GM21528 (cell line): ENCODE results near the gene FUBP3.
"Not testable (repeated sequence)": the region's sequence is repeated elsewhere in the genome, so short reads cannot be mapped to it uniquely, and the experiment has no call there.

ENCODE experiments used
- ATAC-seq: cut with Tn5 transposase; IDR thresholded peaks from one replicate; pipeline ENCODE4 v1.9.1; 2021; ENCODE audit warnings: mild to moderate bottlenecking, moderate library complexity; ENCODE audit not compliant: unreplicated experiment, low FRiP score

FUBP3 gene

DNA sequence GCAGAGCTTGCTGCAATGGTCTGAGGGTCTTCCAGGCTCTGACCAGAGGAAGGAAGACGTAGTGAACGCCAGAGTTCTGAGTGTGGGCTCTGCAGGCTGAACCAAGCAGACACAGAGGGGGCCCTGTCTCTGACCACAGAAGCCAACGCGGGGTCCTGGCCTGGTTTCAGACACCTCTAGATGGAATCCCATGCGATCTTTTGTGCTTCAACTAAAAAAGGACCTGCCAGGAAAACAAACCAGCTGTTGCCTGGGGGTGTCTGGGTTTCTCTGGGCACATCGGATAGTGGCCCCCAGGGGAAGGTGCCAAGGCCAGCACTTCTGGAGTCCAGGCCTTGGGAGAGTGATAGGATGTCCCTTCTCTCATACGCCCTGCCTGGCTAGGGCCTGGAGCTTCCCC, 97.9 kb downstream of the FUBP3 start:
- no peak for ATAC-seq

DNA sequence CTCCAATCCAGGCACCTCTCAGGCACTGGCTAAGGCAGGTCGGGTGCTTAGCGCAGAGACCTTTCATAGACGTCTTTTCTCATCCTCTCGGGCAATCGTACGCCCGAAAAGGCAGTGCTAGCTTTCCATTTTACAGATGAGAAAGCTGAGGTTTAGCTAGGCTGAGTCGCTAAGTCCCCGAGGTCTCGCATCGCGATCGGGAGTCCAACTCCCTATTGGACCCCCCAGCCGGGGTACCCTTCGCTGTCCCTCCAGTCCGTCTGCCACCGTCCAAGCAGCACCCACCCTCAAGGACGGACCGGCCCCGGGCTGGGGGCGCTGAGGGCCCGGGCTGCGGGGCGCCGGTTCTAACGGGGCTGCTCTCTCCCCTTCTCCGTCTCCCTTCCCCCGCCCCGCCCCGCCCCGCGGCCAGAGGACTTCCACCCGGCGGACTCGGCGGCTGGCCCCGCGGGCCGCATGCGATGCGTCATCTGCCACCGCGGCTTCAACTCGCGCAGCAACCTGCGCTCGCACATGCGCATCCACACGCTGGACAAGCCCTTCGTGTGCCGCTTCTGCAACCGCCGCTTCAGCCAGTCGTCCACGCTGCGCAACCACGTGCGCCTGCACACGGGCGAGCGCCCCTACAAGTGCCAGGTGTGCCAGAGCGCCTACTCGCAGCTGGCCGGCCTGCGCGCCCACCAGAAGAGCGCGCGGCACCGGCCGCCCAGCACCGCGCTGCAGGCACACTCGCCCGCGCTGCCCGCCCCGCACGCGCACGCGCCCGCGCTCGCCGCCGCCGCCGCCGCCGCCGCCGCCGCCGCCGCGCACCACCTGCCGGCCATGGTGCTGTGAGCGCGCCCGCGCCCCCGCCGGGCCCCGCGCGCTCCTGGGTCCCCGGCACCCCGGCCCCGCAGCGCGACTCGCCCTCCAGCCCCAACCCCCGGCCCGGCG, 101.7 kb downstream of the FUBP3 start:
- ATAC-seq: no peak

DNA sequence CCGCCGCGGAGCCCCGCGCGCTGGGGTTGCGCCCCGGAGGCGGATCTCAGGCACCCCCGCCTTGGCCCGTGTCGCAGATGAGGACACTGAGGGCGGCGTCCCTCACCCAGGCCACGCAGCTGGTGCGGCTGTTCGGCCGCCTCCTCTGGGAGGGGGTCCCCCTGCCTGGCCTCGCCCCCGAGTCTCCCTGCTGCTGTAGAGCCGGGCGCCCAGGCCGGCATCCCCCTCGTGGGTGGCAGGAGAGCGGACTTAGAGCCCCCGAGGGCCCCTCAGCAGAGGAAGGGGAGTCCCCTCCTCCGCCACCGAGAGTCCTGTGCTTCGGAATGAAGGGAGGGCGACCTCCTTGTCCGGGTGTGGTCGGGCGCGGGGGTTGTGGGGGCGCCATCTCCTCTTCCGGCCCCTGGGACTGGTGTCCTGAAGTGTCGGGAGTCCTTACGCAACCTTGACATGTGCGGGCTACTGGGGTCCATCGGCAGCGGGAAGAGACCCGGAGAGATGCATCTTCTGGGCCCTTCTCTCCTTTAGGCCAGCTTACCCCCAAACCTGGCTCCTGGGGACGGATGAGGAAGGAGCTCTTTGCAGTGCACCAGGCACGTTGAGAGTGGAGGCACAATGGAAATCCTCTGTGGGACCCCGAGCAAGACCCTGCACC, 102.5 kb downstream of the FUBP3 start:
- ATAC-seq: no peak

DNA sequence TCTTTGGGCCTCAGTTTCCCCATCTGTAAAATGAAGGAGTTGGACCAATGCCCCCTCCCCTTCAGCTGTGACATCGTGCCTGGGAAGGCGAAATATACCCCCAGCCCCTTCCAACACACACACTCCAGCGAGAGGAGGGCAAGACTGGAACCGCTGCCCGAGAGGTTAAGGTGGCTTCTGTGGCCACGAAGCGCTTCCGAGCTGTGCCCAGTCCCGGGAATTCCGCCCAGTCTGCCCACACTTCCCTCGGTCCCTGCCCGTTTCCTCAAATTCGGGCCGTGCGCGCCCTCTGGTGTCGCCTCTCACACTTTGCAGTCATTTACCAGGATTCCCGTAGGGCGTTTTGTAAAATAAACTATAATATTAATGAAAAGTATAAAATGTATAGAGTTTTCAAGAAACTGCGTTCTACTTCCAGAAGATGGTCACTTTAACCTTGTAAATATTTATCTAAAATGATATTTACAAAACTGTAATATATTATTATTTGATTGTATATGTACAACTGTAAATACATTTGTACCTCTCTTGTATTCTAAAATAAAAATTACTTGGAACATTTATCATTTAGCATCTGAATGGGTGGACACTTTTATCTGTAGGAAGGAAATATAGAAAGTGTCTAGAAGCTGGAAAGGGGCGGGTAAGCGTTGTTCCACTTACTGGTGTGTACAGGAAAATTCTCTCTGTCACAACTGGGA, 103.2 kb downstream of the FUBP3 start:
- no peak for ATAC-seq

DNA sequence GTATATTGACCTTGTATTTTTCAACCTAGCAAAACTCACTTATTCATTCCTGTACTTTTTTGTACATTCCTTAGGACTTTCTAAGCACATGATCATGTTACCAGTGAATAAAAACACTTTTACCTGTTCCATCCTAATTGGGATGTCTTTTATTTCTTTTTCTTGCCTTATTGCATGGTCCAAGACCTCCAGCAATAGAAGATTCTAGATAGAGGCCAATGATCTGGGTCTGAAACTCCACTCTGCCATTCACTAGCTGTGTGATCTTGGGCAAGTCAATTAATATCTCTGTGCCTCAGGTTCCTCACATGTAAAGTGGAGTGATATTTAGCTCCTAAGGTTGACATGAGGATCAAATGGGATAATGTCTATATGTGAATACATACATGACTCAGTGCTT, 105.7 kb downstream of the FUBP3 start:
- no peak for ATAC-seq

DNA sequence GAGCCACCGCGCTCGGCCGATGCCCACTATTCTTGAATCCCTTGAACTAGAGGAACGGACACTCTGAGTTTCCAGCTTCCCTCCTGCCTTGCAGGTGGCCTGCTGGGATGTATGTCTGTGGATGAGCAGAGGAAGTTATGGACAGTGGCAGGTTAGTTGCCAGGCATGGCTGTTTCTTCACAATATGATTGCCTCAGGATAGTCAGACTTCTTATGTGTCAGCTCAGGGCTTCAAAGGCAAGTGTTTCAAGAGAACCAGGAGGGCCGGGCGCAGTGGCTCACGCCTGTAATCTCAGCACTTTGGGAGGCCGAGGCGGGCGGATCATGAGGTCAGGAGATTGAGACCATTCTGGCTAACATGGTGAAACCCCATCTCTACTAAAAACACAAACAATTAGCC, 106.6 kb downstream of the FUBP3 start:
- ATAC-seq: not testable (repeated sequence)

DNA sequence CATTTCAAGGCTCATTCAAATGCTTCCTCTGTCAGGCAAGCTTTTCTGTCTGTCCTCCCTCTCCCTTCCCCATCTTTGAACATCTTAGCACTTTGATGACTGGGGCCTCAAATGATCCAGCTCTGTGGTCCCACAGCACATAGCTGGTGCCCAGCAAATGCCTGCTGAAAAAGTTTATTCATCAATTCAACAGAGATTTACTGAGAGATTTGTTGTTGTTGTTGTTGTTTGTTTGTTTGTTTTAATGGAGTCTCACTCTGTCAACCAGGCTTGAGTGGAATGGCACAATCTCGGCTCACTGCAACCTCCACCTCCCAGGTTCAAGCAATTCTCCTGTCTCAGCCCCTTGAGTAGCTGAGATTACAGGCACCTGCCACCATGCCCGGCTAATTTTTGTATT, 108.2 kb downstream of the FUBP3 start:
- no peak for ATAC-seq
